LNCaP clone FGC (cell line): ENCODE data around the gene BCAM.
A peak's percentile ranks its signal among the peaks of the same experiment; 100 is the strongest.

Experiments
- DNase-seq: peaks from one replicate; pipeline ENCODE4 v3.0.0-alpha.2; 2011; ENCODE audit warnings: low read depth
- H3K4me3 ChIP-seq: 2 replicates; pipeline ENCODE4 v1.5.1; 2011; ENCODE audit warnings: mild to moderate bottlenecking, low read depth, low read length, control low read depth
- TF ChIP-seq, protein P1 (sequence below): IDR thresholded peaks from 2 replicates; pipeline ENCODE4 v1.5.1; 2012; ENCODE audit warnings: mild to moderate bottlenecking; ENCODE audit not compliant: control insufficient read depth, insufficient read depth; ENCODE audit errors: extremely low read depth

BCAM gene

GRCh38 chr19:44806291-44806690 is 2.6 kb upstream of the BCAM start:
- no peak for DNase-seq
- H3K4me3 ChIP-seq: no peak overlapping the region
- TF ChIP-seq, protein P1, sequence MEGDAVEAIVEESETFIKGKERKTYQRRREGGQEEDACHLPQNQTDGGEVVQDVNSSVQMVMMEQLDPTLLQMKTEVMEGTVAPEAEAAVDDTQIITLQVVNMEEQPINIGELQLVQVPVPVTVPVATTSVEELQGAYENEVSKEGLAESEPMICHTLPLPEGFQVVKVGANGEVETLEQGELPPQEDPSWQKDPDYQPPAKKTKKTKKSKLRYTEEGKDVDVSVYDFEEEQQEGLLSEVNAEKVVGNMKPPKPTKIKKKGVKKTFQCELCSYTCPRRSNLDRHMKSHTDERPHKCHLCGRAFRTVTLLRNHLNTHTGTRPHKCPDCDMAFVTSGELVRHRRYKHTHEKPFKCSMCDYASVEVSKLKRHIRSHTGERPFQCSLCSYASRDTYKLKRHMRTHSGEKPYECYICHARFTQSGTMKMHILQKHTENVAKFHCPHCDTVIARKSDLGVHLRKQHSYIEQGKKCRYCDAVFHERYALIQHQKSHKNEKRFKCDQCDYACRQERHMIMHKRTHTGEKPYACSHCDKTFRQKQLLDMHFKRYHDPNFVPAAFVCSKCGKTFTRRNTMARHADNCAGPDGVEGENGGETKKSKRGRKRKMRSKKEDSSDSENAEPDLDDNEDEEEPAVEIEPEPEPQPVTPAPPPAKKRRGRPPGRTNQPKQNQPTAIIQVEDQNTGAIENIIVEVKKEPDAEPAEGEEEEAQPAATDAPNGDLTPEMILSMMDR: no peak

GRCh38 chr19:44807162-44807561 is 1.7 kb upstream of the BCAM start:
- peak; percentile 89 for DNase-seq
- H3K4me3 ChIP-seq: no peak overlapping the region
- TF ChIP-seq, protein P1: no peak

GRCh38 chr19:44807652-44808462 is 1.0 kb upstream of the BCAM start:
- TF ChIP-seq, protein P1: peak; percentile 45
- H3K4me3 ChIP-seq: no peak overlapping the region
- peak; percentile 54 for DNase-seq

DNA sequence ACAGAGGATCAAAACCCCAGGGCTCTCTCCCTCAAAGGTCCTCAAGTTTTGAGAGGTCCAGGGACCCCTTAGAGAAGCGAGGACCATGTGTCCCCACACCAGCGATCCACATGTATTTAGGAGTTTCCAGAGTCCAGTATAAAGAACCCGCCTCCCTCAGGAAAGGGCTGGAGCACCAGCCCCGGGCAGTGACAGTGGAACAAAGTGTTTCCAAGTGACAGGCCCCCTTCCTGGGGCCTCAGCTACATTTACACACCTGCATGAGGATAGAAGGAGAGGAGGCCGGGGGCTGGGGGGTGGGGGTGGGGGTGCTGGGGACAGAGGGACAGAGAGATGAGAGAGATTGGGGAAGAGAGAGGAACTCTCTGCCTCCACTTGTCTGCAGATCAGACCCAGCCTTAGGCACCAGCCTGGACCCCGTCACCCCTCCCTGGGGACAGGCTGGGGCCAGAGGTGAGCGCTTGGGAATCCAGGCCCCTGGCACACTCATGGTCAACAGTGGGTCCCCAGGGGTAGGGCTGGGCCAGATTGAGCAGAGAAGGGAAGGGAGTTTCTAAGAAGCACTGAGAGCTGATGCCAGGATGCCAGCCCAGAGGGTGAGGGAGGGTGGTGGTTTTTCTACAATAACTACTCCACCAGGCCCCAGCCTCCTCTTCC is 802 bp downstream of the BCAM start:
- H3K4me3 ChIP-seq: peak overlapping the region; percentile 64
- no peak for DNase-seq
- TF ChIP-seq, protein P1: no peak

GRCh38 chr19:44810234-44811121 is 1.6 kb downstream of the BCAM start:
- H3K4me3 ChIP-seq: no peak overlapping the region
- TF ChIP-seq, protein P1: no peak
- DNase-seq: no peak

GRCh38 chr19:44811122-44811419 is 2.2 kb downstream of the BCAM start:
- DNase-seq: no peak
- no peak overlapping the region for H3K4me3 ChIP-seq
- TF ChIP-seq, protein P1: no peak
